UCSD-AML1 (cell line): Measurements from ENCODE around the gene RBPJL.

Experiments
- DNase-seq: peaks from one replicate; lab custom pipeline; 2025; ENCODE audit not compliant: unreplicated experiment; lab: John Stamatoyannopoulos, UW

The RBPJL gene

DNA sequence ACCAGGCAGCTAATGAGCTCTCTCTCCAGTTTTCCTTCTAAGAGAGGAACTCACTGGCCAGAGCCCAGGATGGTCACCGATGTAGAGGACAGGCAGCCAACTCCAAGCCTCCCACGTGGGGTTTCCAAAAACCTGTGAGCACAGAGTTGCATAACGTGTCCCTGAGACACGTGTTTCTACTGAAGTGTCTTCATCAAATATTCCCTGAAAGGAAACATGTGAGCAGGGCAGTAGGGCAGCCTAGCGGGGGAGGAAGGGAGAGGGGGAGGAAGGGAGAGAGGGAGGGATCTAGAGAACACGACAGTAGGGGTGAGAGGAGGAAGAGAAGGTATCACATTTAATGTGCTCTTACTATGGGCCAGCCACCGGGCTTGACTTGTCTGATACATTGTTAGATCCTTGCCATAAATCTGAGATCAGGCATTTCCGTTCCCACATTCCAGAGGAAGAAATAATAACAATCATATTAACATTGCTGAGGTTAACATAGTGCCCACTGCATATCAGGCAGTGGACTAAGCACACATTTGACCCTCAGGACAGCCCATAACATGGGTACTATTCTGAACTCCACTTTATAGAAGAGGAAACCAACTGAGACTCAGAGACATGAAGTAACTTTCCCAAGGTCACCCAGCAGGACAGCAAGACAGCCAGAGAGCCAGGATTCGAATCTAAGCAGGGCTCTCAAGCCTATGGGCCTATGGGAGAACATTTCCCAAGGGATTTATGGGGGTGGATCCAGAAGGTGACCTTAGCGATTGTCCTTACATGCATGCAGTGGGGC is 51.8 kb downstream of the RBPJL start:
- peak; percentile 41 for DNase-seq

DNA sequence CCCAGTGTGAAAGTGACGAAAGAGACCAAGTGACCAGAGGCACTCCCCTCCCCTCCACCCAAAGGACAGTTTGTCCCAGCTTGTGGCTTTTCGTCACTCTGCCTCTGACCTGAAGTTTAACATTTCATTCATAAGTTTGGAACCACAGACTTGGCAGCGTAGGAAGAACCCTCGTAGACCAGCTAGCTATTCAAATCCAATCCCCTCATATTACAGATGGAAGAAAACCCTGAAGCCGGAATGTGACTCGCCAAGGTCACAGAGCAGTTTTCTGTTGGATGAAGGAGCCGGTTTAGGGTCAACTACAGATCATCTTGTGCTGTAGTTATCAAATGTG is 52.4 kb downstream of the RBPJL start:
- DNase-seq = no peak

DNA sequence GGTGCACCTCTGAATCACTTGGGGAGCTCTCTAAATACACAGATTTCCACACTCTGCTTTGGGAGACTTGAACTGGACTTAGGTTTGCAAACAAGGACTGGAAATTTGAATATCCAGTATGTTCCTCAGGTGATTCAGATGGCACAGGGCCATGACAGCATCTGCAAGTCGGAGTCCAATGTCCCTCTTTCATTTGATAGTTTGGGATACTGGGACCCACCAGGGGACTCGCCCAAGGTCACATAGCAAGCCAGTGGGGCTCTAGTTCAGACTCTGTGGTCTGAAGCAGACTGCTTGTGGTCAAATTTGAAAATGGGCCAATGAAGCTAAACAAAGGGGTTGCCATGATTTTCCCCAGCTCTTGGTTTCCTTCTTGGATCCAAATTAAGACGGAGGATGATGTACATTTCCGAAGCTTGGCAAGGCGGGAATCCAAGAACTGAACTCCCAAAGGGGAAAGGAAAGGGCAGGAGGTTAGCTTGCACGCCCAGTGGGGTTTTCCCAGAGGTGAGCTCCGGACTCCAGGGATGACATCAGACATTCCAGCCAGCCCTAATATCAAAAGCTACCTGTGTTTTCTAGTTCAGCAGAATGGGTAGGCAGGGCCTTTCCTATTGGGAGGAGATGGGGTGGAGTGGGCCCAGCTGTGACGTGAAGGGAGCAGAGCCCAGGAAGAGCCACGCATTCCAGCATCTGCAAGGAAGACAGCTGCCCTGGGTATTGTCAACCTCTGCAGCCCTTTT is 52.9 kb downstream of the RBPJL start:
- DNase-seq = no peak

DNA sequence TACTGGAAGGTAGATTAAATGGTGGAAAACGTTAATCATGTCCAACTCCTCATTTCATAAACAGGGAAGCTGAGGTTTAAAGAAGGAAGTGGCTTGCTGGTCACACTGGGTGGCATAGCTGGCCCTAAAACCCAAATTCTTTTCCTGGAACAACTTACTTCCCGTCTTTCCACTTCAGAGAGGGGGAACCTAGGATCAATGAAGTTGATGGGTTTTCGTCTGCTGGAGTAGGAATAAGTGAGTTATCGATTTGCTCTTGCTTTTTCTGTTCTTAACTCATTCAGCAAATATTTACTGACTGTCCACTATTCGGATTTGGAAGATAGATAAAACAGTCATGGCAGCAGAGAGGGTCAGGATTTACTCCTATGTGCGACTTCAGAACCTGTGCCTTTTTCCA is 55.2 kb downstream of the RBPJL start:
- DNase-seq = peak; percentile 26

DNA sequence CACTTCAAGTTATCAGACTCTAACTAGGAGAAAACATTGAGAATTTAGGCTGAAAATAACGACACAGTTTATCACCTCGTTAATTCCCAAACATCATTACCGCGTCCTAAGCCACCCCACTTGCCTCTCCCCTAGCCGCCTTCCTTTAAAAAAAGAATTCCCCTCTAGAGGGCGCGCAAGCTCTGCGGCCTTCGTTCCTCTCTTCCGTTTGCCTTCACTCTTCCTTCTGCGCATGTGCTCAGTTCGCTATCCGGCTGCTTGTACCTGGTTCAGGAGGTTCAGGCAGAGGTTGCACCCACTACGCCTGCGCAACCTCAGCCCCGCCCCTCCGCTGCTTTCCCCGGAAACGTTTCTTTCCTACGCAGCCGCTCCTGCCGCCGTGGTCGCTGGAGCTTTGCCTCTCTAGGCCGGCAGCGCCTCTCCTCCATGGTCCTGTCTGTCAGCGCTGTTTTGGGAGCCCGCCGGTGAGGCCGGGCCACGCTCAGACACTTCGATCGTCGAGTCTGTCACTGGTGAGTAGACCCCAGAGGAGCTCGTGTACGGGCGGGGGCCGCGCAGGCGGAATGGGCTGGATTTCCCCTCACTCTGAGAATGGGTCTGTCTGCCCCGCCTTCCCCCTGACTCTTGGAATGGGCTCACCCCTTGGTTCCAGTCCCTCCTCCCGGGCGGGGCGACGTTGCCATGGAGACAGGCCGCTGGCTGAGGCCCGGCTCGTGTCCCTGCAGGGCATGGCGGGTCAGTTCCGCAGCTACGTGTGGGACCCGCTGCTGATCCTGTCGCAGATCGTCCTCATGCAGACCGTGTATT is 56.4 kb downstream of the RBPJL start, which contains the start of gene SYS1:
Gene SYS1 (plus strand): TSS at position 353 of the 807 bp plus-strand sequence. CDS start 376 bp downstream, at position 729.
- DNase-seq = peak; percentile 99

DNA sequence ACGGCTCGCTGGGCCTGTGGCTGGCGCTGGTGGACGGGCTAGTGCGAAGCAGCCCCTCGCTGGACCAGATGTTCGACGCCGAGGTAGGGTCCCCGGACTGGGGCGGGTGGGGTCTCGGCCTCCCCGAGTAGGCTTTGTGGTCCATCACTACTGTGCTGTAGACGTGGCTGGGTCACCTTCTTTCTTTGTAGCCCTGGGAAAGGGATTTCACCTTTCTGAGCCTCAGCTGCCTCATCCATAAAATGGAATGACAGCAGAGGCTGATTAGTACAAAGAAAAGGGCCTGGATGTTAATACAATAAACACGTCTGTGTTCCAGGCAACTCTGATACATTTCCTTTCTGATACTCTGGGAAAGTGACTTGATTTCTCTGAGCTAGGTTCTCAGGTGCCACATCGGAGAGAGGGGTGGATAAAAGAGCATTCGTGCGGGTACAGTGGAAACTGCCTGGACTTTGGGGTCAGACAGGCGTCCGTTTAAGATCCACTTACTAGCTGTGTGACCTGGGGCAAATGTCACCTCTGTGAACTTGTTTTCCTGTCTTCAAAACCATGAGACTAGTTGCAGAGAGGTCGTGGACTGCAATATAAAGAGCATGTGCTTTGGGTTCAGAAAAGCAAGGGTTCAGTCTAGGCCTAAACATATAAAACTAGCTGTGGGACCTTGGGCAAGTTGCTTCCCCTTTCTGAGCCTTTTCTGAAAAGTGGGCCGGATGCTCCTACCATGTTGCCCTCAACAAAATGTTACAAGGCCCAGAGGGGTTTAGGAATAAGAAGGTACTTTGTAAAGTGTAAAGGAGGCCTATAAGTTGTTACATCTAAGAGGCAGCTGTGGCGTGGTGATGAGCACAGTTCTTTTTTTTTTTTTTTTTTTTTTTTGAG is 57.2 kb downstream of the RBPJL start:
- DNase-seq = no peak

DNA sequence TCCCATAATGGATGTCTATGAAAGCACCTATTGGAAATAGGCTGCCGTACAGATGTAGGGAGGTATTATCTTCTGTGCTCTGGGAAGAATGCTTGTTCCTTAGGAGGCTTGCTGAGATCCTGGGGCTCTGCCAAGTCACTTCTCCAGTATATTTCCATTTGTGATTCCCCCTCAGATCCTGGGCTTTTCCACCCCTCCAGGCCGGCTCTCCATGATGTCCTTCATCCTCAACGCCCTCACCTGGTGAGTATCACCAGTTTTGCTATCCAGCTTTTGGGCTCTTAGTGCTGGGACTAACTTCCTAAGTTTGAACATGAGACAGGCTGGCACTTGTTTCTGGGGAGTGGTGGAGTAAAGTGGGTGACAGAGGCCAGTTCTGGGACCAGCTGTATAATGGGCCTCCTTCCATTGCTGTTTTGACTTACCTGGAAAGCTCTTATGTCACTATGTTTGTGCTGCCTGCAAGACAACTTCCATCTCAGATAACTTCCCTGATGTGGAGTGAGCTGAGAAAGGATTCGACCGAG is 58.9 kb downstream of the RBPJL start:
- no peak for DNase-seq

DNA sequence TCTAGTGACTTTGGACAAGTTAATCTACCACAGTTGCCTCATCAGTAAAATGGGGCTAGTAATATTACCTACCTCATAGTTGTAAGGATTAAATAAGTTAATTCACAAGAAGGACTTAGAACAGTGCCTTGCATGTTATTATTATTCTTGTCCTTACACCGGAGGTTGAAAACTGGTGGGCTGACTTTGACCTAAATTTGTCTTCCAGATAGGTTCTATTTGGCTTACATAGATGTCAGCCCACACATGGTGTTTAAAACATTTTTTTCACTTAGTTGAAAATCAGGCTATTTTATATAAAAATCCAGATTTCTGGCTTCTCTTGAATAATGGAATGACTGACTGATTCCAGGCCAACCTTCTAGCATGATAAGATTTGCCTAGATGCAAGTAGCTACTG is 59.6 kb downstream of the RBPJL start:
- DNase-seq = no peak

DNA sequence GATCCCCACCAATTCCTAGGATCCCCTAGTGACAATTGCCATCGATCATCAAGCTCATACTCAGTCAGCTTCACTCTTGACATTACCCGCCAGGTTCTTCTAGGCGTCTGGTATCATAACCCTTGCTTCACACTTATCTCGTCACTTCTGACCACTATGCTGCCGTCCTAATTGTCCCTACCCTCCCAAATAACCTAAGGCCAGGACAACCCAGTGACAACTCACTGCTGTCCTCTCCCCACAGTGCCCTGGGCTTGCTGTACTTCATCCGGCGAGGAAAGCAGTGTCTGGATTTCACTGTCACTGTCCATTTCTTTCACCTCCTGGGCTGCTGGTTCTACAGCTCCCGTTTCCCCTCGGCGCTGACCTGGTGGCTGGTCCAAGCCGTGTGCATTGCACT is 60.0 kb downstream of the RBPJL start:
- DNase-seq = no peak

DNA sequence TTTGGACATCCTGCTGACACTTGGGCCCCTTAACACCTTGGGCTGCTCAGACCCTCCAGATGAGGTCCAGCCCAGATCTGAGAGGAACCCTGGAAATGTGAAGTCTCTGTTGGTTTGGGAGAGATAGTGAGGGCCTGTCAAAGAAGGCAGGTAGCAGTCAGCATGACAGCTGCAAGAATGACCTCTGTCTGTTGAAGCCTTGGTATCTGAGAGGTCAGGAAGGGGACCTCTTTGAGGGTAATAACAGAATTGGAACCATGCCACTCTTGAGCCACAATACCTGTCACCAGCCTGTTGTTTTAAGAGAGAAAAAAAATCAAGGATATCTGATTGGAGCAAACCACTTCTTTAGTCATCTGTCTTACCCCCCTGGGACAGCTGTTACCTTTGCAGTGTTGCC is 60.5 kb downstream of the RBPJL start:
- no peak for DNase-seq
